ENCODE data around the gene MCM7. TPM values are rescaled to one million over a fixed set of nuclear protein-coding genes. Genes with fewer than 3 reads are reported as not detected.

Gene MCM7
- total RNA-seq, 1 experiment from 2014 or later = 387 TPM

DNA sequence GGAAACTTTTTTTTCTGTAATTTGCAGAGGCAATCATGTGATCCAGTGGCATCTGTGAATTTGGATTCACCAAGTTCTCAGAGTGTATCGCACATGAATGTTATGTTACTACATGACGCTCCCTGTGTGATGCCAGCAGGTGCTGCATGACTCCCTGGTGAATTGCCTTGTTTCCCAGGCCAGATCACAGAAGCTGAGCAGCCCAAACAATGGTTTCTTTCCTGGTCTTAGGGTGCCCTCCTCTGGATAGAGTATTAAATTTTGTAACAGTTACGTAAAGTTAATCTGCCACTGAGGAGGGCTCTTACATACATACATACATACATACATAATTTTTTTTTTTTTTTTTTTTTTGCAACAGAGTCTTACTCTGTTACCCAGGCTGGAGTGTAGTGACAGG lies 48.0 kb downstream of the MCM7 start:
- H2AFZ ChIP-seq (ENCODE audit: low read depth, low read length, poor library complexity, severe bottlenecking) = no peak overlapping the region
- H3K4me1 ChIP-seq (ENCODE audit: control insufficient read depth in 1 of 2, insufficient read depth in 2 of 2, low read length in 2 of 2) = peaks cover 10 to 16% of the 10 kb centered on the region in 2 experiments; a peak in 2 of 4 replicates
- H3K79me2 ChIP-seq (ENCODE audit: insufficient read depth, low read length) = peaks cover 14% of the 10 kb centered on the region
- H3K9ac ChIP-seq (ENCODE audit: low read length) = no peak overlapping the region
- H3K36me3 ChIP-seq (ENCODE audit: control insufficient read depth in 1 of 2, insufficient read depth in 2 of 2, low read length in 2 of 2) = peaks cover 9 to 15% of the 10 kb centered on the region in 2 experiments; a peak in 3 of 4 replicates
- RAD21 ChIA-PET (ENCODE audit: low non-redundant PET in 1 of 2, low total read pairs in 2 of 2, uncharacterized antibody in 2 of 2, unreplicated experiment in 2 of 2) = interaction anchor here (0.6 to 1.3 kb wide), 4 partner anchors 59 to 140 kb away, joined by 3 to 5 read pairs (median 3); partner anchors contain the start of gene GPC2 (in 1 of the 2)
- H3K4me3 ChIP-seq (replicated peaks in 1 of 2; ENCODE audit: low read depth in 1 of 2, low read length in 2 of 2) = no peak overlapping the region
- POLR2A ChIA-PET = no interaction called here
- no peaks in the 10 kb centered on the region for H4K20me1 ChIP-seq (ENCODE audit: insufficient read depth)
- no peaks in the 10 kb centered on the region for H3K9me3 ChIP-seq (ENCODE audit: control insufficient read depth in 1 of 2, insufficient read depth in 1 of 2, low read depth in 1 of 2, low read length in 2 of 2)
- H3K27me3 ChIP-seq (ENCODE audit: insufficient read depth, low read length) = no peaks in the 10 kb centered on the region
- H3K27ac ChIP-seq (ENCODE audit: low read depth, low read length) = no peak overlapping the region
- BruUV-seq (replicated peaks) = no TSS peak
- CTCF ChIA-PET = interaction anchor here (1.2 to 1.9 kb wide), 4 partner anchors 59 to 528 kb away, joined by 4 to 14 read pairs (median 6); no protein-coding TSS in a partner anchor
- H3K4me2 ChIP-seq (ENCODE audit: low read length) = no peak overlapping the region
- no peaks in the 10 kb centered on the region for H3K9me2 ChIP-seq (ENCODE audit: insufficient read depth)
- DNase-seq (ENCODE audit: low read depth, low spot score) (peak; percentile 57), ATAC-seq (peak; percentile 68)
- intact Hi-C loops (cut with micrococcal nuclease) = loop anchor here (1.0 to 2.0 kb wide), 2 partner anchors 59 to 140 kb away; no protein-coding TSS in a partner anchor
- TF ChIP-seq RAD21 (IDR thresholded peaks at IDR 0.05; ENCODE audit: low read depth) = peak; percentile 79
- no peak for TF ChIP-seq POLR2AphosphoS5 (IDR thresholded peaks at IDR 0.05; ENCODE audit: low read depth, low read length)
- TF ChIP-seq, protein P1, sequence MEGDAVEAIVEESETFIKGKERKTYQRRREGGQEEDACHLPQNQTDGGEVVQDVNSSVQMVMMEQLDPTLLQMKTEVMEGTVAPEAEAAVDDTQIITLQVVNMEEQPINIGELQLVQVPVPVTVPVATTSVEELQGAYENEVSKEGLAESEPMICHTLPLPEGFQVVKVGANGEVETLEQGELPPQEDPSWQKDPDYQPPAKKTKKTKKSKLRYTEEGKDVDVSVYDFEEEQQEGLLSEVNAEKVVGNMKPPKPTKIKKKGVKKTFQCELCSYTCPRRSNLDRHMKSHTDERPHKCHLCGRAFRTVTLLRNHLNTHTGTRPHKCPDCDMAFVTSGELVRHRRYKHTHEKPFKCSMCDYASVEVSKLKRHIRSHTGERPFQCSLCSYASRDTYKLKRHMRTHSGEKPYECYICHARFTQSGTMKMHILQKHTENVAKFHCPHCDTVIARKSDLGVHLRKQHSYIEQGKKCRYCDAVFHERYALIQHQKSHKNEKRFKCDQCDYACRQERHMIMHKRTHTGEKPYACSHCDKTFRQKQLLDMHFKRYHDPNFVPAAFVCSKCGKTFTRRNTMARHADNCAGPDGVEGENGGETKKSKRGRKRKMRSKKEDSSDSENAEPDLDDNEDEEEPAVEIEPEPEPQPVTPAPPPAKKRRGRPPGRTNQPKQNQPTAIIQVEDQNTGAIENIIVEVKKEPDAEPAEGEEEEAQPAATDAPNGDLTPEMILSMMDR (IDR thresholded peaks at IDR 0.05 in 2 of 3, conservative IDR thresholded peaks at IDR 0.05 in 1 of 3; ENCODE audit: borderline replicate concordance in 1 of 3, insufficient read depth in 1 of 3, low read depth in 2 of 3, low read length in 2 of 3) = peak; percentile 17 to 58 (median 38); a peak in 4 of 6 replicates

DNA sequence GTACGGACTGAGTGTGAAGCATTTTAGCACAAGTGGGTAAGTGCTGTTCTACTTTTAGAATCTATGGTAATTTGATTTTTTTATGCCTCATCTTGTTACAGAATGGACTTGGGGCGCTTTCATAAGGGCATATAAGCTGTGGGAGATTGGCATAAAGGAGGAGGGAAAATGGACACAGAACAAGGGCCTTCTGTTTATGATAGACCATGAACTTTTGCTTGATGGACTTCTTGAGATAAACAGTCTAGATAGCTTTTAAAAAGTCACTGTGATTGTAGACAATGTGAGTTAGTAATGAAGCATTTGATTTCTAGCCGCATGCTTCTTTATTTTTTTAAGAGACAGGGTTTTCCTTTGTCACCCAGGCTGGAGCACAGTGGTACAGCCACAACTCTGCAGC lies 49.6 kb downstream of the MCM7 start:
- H3K9ac ChIP-seq (ENCODE audit: low read length) = no peak overlapping the region
- H2AFZ ChIP-seq (ENCODE audit: low read depth, low read length, poor library complexity, severe bottlenecking) = no peak overlapping the region
- H3K4me3 ChIP-seq (replicated peaks in 1 of 2; ENCODE audit: low read depth in 1 of 2, low read length in 2 of 2) = no peak overlapping the region
- no peak for DNase-seq (ENCODE audit: low read depth, low spot score)
- peaks cover 0 to 3% of the 10 kb centered on the region in 2 experiments; a peak in 1 of 4 replicates for H3K36me3 ChIP-seq (ENCODE audit: control insufficient read depth in 1 of 2, insufficient read depth in 2 of 2, low read length in 2 of 2)
- H3K4me2 ChIP-seq (ENCODE audit: low read length) = no peak overlapping the region
- no peaks in the 10 kb centered on the region for H3K9me2 ChIP-seq (ENCODE audit: insufficient read depth)
- no peak overlapping the region for H3K27ac ChIP-seq (ENCODE audit: low read depth, low read length)
- BruUV-seq (replicated peaks) = TSS peak; percentile 20
- ATAC-seq = no peak
- ChIA-PET RAD21 (ENCODE audit: low non-redundant PET in 1 of 2, low total read pairs in 2 of 2, uncharacterized antibody in 2 of 2, unreplicated experiment in 2 of 2) (no interaction called here), POLR2A (interaction anchor here (0.7 kb wide), 1 partner anchor 427 kb away, joined by 3 read pairs; no protein-coding TSS in a partner anchor), CTCF (interaction anchor here (1.0 kb wide), 1 partner anchor 58 kb away, joined by 8 read pairs; no protein-coding TSS in a partner anchor)
- peaks cover 10 to 16% of the 10 kb centered on the region in 2 experiments; a peak in 2 of 4 replicates for H3K4me1 ChIP-seq (ENCODE audit: control insufficient read depth in 1 of 2, insufficient read depth in 2 of 2, low read length in 2 of 2)
- no peaks in the 10 kb centered on the region for H4K20me1 ChIP-seq (ENCODE audit: insufficient read depth)
- H3K27me3 ChIP-seq (ENCODE audit: insufficient read depth, low read length) = no peaks in the 10 kb centered on the region
- intact Hi-C loops (cut with micrococcal nuclease) = loop anchor here (2.0 kb wide), 1 partner anchor 139 kb away; no protein-coding TSS in a partner anchor
- TF ChIP-seq, protein P2, sequence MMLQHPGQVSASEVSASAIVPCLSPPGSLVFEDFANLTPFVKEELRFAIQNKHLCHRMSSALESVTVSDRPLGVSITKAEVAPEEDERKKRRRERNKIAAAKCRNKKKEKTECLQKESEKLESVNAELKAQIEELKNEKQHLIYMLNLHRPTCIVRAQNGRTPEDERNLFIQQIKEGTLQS (IDR thresholded peaks at IDR 0.05) = no peak
- TF ChIP-seq, protein P3, sequence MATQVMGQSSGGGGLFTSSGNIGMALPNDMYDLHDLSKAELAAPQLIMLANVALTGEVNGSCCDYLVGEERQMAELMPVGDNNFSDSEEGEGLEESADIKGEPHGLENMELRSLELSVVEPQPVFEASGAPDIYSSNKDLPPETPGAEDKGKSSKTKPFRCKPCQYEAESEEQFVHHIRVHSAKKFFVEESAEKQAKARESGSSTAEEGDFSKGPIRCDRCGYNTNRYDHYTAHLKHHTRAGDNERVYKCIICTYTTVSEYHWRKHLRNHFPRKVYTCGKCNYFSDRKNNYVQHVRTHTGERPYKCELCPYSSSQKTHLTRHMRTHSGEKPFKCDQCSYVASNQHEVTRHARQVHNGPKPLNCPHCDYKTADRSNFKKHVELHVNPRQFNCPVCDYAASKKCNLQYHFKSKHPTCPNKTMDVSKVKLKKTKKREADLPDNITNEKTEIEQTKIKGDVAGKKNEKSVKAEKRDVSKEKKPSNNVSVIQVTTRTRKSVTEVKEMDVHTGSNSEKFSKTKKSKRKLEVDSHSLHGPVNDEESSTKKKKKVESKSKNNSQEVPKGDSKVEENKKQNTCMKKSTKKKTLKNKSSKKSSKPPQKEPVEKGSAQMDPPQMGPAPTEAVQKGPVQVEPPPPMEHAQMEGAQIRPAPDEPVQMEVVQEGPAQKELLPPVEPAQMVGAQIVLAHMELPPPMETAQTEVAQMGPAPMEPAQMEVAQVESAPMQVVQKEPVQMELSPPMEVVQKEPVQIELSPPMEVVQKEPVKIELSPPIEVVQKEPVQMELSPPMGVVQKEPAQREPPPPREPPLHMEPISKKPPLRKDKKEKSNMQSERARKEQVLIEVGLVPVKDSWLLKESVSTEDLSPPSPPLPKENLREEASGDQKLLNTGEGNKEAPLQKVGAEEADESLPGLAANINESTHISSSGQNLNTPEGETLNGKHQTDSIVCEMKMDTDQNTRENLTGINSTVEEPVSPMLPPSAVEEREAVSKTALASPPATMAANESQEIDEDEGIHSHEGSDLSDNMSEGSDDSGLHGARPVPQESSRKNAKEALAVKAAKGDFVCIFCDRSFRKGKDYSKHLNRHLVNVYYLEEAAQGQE (IDR thresholded peaks at IDR 0.05; ENCODE audit: low read depth) = no peak
- TF ChIP-seq FOSL1 (IDR thresholded peaks at IDR 0.05; ENCODE audit: low read depth) (no peak), CBX3 (IDR thresholded peaks at IDR 0.05; ENCODE audit: low read depth) (no peak), SIN3A (IDR thresholded peaks at IDR 0.05; ENCODE audit: low read depth) (no peak), ZNF274 (IDR thresholded peaks at IDR 0.05; ENCODE audit: low read depth, low read length) (no peak), ZFX (IDR thresholded peaks at IDR 0.05) (no peak), POLR2A (IDR thresholded peaks at IDR 0.05; ENCODE audit: borderline replicate concordance, extremely low read depth, insufficient read depth, insufficient read length) (no peak)
- H3K9me3 ChIP-seq (ENCODE audit: control insufficient read depth in 1 of 2, insufficient read depth in 1 of 2, low read depth in 1 of 2, low read length in 2 of 2) = no peaks in the 10 kb centered on the region
- H3K79me2 ChIP-seq (ENCODE audit: insufficient read depth, low read length) = peaks cover 14% of the 10 kb centered on the region

Data from HCT116 (cell line).